ENCODE measurements around the gene SLC24A1. TPM values are rescaled to one million over a fixed set of nuclear protein-coding genes. Genes with fewer than 3 reads are reported as not detected.

Gene SLC24A1
- total RNA-seq, 1 donor from 2014 or later, result 10.3 TPM

- Mint-ChIP-seq H3K4me3 (ENCODE audit: unreplicated experiment) (no peak overlapping the region), H3K36me3 (ENCODE audit: low read depth, unreplicated experiment) (peaks cover 10% of the 10 kb centered on the region), H3K27me3 (ENCODE audit: low read depth, unreplicated experiment) (no peaks in the 10 kb centered on the region), H3K9me3 (ENCODE audit: unreplicated experiment) (no peaks in the 10 kb centered on the region), H3K27ac (ENCODE audit: unreplicated experiment) (no peak overlapping the region), H3K4me1 (ENCODE audit: low read depth, unreplicated experiment) (peaks cover 8% of the 10 kb centered on the region)
- Histone ChIP-seq H2AFZ (ENCODE audit: low read depth, low read length) (no peak overlapping the region), H3K4me2 (ENCODE audit: low read length) (no peak overlapping the region), H3K79me2 (ENCODE audit: insufficient read depth, low read length) (no peaks in the 10 kb centered on the region), H3K9me3 (ENCODE audit: insufficient read depth, low read depth, low read length) (no peaks in the 10 kb centered on the region), H3K4me3 (ENCODE audit: insufficient read depth, low read depth, low read length) (no peak overlapping the region), H3K27ac (ENCODE audit: low read depth, low read length) (no peak overlapping the region), H3K4me1 (ENCODE audit: insufficient read depth, low read length) (peaks cover 10% of the 10 kb centered on the region), H3K9ac (ENCODE audit: low read length) (no peak overlapping the region), H4K20me1 (ENCODE audit: insufficient read depth, low read length) (no peaks in the 10 kb centered on the region), H3K27me3 (ENCODE audit: insufficient read depth, low read length) (no peaks in the 10 kb centered on the region), H3K36me3 (ENCODE audit: insufficient read depth, low read length) (no peaks in the 10 kb centered on the region)
- DNase-seq (ENCODE audit: low read depth) (no peak), FAIRE-seq (no peak)
- TF ChIP-seq EZH2 (IDR thresholded peaks at IDR 0.05; ENCODE audit: insufficient read depth, low read length) (no peak), CTCF (IDR thresholded peaks at IDR 0.05; ENCODE audit: insufficient read depth, low read depth, low read length) (no peak)
These were observed 37.8 kb downstream of the SLC24A1 start for GRCh38 chr15:65659502-65660052.

GRCh38 chr15:65660927-65661326 lies 39.2 kb downstream of the SLC24A1 start:
- no peaks in the 10 kb centered on the region for H3K27me3 ChIP-seq (ENCODE audit: insufficient read depth, low read length)
- DNase-seq (ENCODE audit: low read depth), result no peak
- Mint-ChIP-seq H3K27ac (ENCODE audit: unreplicated experiment) (no peak overlapping the region), H3K36me3 (ENCODE audit: low read depth, unreplicated experiment) (no peaks in the 10 kb centered on the region), H3K4me3 (ENCODE audit: unreplicated experiment) (no peak overlapping the region), H3K9me3 (ENCODE audit: unreplicated experiment) (no peaks in the 10 kb centered on the region), H3K27me3 (ENCODE audit: low read depth, unreplicated experiment) (no peaks in the 10 kb centered on the region), H3K4me1 (ENCODE audit: low read depth, unreplicated experiment) (no peaks in the 10 kb centered on the region)
- H3K79me2 ChIP-seq (ENCODE audit: insufficient read depth, low read length), result no peaks in the 10 kb centered on the region
- H4K20me1 ChIP-seq (ENCODE audit: insufficient read depth, low read length), result no peaks in the 10 kb centered on the region
- FAIRE-seq, result no peak
- H2AFZ ChIP-seq (ENCODE audit: low read depth, low read length), result no peak overlapping the region
- H3K4me3 ChIP-seq (ENCODE audit: insufficient read depth, low read depth, low read length), result no peak overlapping the region
- H3K4me1 ChIP-seq (ENCODE audit: insufficient read depth, low read length), result no peaks in the 10 kb centered on the region
- no peak for TF ChIP-seq EZH2 (IDR thresholded peaks at IDR 0.05; ENCODE audit: insufficient read depth, low read length)
- TF ChIP-seq CTCF (IDR thresholded peaks at IDR 0.05; ENCODE audit: insufficient read depth, low read depth, low read length), result no peak
- H3K27ac ChIP-seq (ENCODE audit: low read depth, low read length), result no peak overlapping the region
- H3K9me3 ChIP-seq (ENCODE audit: insufficient read depth, low read depth, low read length), result no peaks in the 10 kb centered on the region
- no peak overlapping the region for H3K4me2 ChIP-seq (ENCODE audit: low read length)
- H3K36me3 ChIP-seq (ENCODE audit: insufficient read depth, low read length), result no peaks in the 10 kb centered on the region
- H3K9ac ChIP-seq (ENCODE audit: low read length), result no peak overlapping the region

GRCh38 chr15:65663521-65663920 lies 41.8 kb downstream of the SLC24A1 start:
- Histone ChIP-seq H3K27ac (ENCODE audit: low read depth, low read length) (no peak overlapping the region), H3K4me3 (ENCODE audit: insufficient read depth, low read depth, low read length) (no peak overlapping the region), H3K4me1 (ENCODE audit: insufficient read depth, low read length) (no peaks in the 10 kb centered on the region), H3K79me2 (ENCODE audit: insufficient read depth, low read length) (no peaks in the 10 kb centered on the region), H3K27me3 (ENCODE audit: insufficient read depth, low read length) (no peaks in the 10 kb centered on the region), H4K20me1 (ENCODE audit: insufficient read depth, low read length) (no peaks in the 10 kb centered on the region), H3K4me2 (ENCODE audit: low read length) (no peak overlapping the region), H3K9ac (ENCODE audit: low read length) (no peak overlapping the region), H2AFZ (ENCODE audit: low read depth, low read length) (no peak overlapping the region), H3K36me3 (ENCODE audit: insufficient read depth, low read length) (peaks cover 5% of the 10 kb centered on the region), H3K9me3 (ENCODE audit: insufficient read depth, low read depth, low read length) (no peaks in the 10 kb centered on the region)
- FAIRE-seq (no peak), DNase-seq (ENCODE audit: low read depth) (no peak)
- H3K4me3 Mint-ChIP-seq (ENCODE audit: unreplicated experiment), result no peak overlapping the region
- no peaks in the 10 kb centered on the region for H3K36me3 Mint-ChIP-seq (ENCODE audit: low read depth, unreplicated experiment)
- no peak for TF ChIP-seq EZH2 (IDR thresholded peaks at IDR 0.05; ENCODE audit: insufficient read depth, low read length)
- no peak for TF ChIP-seq CTCF (IDR thresholded peaks at IDR 0.05; ENCODE audit: insufficient read depth, low read depth, low read length)
- H3K27me3 Mint-ChIP-seq (ENCODE audit: low read depth, unreplicated experiment), result no peaks in the 10 kb centered on the region
- no peak overlapping the region for H3K27ac Mint-ChIP-seq (ENCODE audit: unreplicated experiment)
- no peaks in the 10 kb centered on the region for H3K9me3 Mint-ChIP-seq (ENCODE audit: unreplicated experiment)
- no peaks in the 10 kb centered on the region for H3K4me1 Mint-ChIP-seq (ENCODE audit: low read depth, unreplicated experiment)

All from astrocyte (in vitro differentiated cells and primary cell).